Effector memory CD4-positive, alpha-beta T cell (primary cell): ENCODE measurements around the gene SCN2A.
"Not testable (repeated sequence)": the region's sequence is repeated elsewhere in the genome, so short reads cannot be mapped to it uniquely, and the experiment has no call there.

Source experiments
- DNase-seq, 3 donors: peaks; one replicate each; pipeline ENCODE4 v3.0.0-alpha.2; 2020
- H3K27ac ChIP-seq: 2 replicates; pipeline ENCODE4 v1.7.0; 2013; ENCODE audit warnings: mild to moderate bottlenecking, low read length, moderate library complexity; ENCODE audit not compliant: insufficient read depth, poor library complexity, severe bottlenecking
- H3K27me3 ChIP-seq: replicated peaks from 2 replicates; pipeline ENCODE4 v1.7.0; 2013; ENCODE audit warnings: mild to moderate bottlenecking, low read length; ENCODE audit not compliant: insufficient read depth, control insufficient read depth, poor library complexity, severe bottlenecking
- H3K36me3 ChIP-seq: 2 replicates; pipeline ENCODE4 v1.7.0; 2013; ENCODE audit warnings: mild to moderate bottlenecking, low read length, moderate library complexity; ENCODE audit not compliant: control insufficient read depth, insufficient read depth
- H3K4me1 ChIP-seq: 2 replicates; pipeline ENCODE4 v1.7.0; 2013; ENCODE audit warnings: low read length, mild to moderate bottlenecking; ENCODE audit not compliant: control insufficient read depth, insufficient read depth, poor library complexity, severe bottlenecking
- H3K4me3 ChIP-seq: 2 replicates; pipeline ENCODE4 v1.7.0; 2013; ENCODE audit warnings: low read length, low read depth, mild to moderate bottlenecking; ENCODE audit not compliant: insufficient read depth, poor library complexity, severe bottlenecking
- H3K9me3 ChIP-seq: 2 replicates; pipeline ENCODE4 v1.7.0; 2013; ENCODE audit warnings: mild to moderate bottlenecking, low read length, moderate library complexity; ENCODE audit not compliant: control insufficient read depth

Gene SCN2A

DNA sequence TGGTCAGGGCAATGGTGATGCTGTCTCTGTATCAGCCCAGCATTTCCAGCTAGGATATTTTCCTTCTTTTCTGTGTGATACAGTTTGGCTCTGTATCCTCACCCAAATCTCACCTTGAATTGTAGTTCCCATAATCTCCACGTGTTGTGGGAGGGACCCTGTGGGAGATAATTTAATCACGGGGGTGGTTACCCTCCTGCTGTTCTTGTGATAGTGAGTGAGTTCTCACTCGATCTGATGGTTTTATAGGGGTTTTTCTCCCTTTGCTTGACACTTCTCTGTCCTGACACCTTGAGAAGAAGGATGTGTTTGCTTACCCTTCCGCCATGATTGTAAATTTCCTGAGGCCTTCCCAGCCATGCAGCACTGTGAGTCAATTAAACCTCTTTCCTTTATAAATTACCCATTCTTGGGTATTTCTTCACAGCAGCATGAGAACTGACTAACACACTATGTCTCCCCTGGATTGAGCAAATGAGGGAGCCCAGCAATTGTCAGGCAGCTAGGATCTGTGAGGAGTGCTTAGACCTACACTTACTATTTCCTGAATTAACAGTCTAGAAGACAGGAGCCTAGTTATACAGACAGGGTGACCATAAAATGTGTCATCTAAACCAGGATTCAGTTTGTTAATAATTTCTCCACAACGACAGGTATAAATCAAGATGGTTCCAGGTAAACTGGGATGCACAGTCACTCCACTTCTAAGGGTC is 6.0 kb downstream of the SCN2A start:
- Histone ChIP-seq H3K27ac (no peak overlapping the region), H3K36me3 (no peaks in the 10 kb centered on the region), H3K4me3 (no peak overlapping the region), H3K4me1 (no peaks in the 10 kb centered on the region), H3K27me3 (no peaks in the 10 kb centered on the region), H3K9me3 (no peaks in the 10 kb centered on the region)
- no peak for DNase-seq

DNA sequence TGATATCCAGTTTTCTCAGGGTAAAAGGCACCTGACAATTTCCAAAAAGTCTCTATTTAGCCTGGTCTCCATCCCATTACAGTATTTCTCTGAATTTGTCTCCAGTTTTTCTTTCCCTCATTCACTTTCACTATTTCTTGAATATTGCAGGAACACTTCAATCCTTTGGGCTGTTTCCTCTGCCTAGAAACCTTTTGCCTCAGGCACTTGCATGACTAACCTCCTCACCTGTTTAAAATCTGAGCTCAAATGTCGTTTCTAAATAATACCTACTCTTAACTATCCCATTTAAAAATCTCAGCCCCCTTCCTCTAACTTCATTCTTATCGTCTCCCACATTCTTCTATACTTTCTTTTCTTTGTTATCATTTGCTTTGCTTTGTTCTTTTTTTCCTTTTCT is 9.0 kb downstream of the SCN2A start:
- Histone ChIP-seq H3K4me3 (no peak overlapping the region), H3K4me1 (no peaks in the 10 kb centered on the region), H3K9me3 (no peaks in the 10 kb centered on the region), H3K27ac (no peak overlapping the region), H3K27me3 (no peaks in the 10 kb centered on the region), H3K36me3 (no peaks in the 10 kb centered on the region)
- no peak for DNase-seq

DNA sequence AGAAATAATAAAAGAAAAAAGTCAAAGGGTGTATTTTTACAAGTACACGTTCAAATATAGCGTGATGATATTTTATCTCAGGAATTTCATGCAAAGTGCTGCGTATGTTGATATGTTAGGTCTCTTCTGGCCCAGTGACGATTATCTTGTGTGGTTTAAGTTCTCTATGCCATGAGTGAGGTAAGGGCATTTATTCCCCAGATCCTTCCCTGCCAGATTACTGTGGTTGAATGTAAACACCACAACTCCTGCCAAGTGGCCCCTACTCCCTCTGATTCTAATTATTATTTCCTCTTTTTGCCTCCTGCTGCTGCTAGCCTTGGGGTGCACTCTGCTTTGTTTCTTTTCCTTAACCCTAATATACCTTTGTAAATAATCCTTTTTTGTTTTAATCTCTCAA is 12.2 kb downstream of the SCN2A start:
- no peaks in the 10 kb centered on the region for H3K9me3 ChIP-seq
- H3K4me1 ChIP-seq, result no peaks in the 10 kb centered on the region
- no peak overlapping the region for H3K27ac ChIP-seq
- H3K36me3 ChIP-seq, result no peaks in the 10 kb centered on the region
- no peak for DNase-seq
- H3K27me3 ChIP-seq, result no peaks in the 10 kb centered on the region
- no peak overlapping the region for H3K4me3 ChIP-seq

DNA sequence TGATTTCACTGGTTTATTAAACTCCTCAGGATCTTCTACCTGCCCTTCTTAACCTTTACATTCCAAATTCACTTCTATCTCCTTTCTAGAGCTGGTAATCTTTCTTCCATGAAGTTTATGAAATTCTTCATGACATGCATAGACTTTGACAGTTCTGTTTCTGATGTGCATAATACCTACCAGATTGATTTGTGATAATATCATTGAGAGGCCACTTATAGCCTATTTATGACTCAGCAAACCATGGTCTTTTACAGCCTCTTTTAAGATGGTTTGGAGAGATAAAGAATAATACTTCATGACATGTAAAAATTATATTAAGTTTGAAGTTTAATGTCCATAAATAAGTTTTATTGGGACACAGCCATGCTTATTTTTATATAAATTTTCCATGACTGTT is 14.0 kb downstream of the SCN2A start:
- H3K27ac ChIP-seq, result no peak overlapping the region
- no peaks in the 10 kb centered on the region for H3K4me1 ChIP-seq
- no peaks in the 10 kb centered on the region for H3K36me3 ChIP-seq
- no peak overlapping the region for H3K4me3 ChIP-seq
- no peaks in the 10 kb centered on the region for H3K9me3 ChIP-seq
- no peak for DNase-seq
- no peaks in the 10 kb centered on the region for H3K27me3 ChIP-seq

DNA sequence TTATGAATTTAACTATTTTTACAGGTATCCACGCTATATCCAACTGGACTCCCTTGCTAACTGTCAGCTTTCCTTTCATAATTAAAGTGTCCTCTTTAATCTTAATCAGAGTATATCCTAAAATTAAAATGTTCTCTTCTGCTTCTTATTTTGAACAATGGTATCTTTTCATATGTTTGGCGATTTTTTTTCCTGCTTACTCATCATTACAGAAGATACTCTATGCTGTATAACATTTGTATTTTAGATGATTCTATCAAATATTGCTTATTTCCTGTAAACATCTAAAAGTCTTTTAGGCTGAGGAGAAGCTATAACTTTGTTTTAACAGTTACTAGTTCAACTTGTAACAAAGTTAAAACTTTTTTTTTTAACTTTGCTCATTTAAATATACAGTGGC is 17.4 kb downstream of the SCN2A start:
- H3K9me3 ChIP-seq, result no peaks in the 10 kb centered on the region
- H3K27me3 ChIP-seq, result no peaks in the 10 kb centered on the region
- no peaks in the 10 kb centered on the region for H3K4me1 ChIP-seq
- no peak overlapping the region for H3K4me3 ChIP-seq
- no peak for DNase-seq
- H3K27ac ChIP-seq, result no peak overlapping the region
- H3K36me3 ChIP-seq, result no peaks in the 10 kb centered on the region

DNA sequence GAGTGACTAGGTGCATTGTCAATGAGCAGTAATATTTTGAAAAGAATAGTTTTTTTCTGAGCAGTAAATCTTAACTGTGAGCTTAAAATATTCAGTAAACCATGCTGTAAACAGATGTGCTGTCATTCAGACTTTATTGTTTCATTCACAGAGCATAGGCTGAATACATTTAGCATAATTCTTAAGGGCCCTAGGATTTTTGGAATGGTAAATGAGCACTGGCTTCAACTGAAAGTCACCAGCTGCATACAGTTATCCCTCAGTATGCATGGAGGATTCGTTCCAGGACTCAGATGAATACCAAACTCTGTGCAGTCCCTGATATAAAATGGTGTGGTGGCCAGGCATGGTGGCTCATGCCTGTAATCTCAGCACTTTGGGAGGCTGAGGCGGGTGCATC is 21.1 kb downstream of the SCN2A start:
- H3K36me3 ChIP-seq, H3K4me3 ChIP-seq, H3K27ac ChIP-seq, DNase-seq, H3K9me3 ChIP-seq, H3K4me1 ChIP-seq, H3K27me3 ChIP-seq: not testable (repeated sequence)

DNA sequence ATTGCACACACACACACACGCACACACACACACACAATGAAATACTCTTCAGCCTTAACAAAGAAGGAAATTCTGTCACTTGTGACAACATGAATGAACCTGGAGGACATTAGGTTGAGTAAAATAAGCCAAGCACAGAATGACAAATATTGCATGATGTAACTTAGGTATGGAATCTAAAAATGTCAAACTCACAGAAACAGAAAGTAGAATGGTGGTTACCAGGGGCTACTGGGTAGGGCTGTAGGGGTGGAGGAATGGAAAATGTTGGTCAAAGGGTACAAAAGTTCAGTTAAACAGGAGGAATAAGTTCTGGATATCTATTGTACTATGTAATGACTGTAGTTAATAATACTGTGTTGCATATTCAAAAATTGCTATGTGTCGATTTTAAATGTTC is 29.5 kb downstream of the SCN2A start:
- Histone ChIP-seq H3K36me3 (no peaks in the 10 kb centered on the region), H3K4me1 (no peaks in the 10 kb centered on the region), H3K27ac (no peak overlapping the region), H3K27me3 (no peaks in the 10 kb centered on the region), H3K4me3 (no peak overlapping the region), H3K9me3 (no peaks in the 10 kb centered on the region)
- no peak for DNase-seq

DNA sequence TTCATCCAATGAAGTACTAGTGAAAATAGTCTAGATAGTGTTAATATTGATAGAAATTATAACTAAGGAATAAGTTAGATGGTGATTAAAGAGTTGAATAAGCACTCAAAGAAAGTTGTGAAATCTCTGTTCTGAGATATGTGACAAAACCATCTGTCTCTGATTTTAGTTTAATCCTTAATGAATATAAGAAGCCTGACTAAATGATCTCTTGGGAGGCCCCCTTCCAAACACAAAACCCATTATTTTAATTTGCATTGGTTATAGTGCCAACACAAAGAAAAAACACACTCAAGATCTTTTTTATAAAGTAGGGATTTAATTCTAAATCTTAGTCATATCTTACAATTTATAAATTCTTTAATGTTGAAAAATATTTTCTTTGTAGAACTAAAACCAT is 34.0 kb downstream of the SCN2A start:
- no peaks in the 10 kb centered on the region for H3K4me1 ChIP-seq
- no peak overlapping the region for H3K4me3 ChIP-seq
- no peaks in the 10 kb centered on the region for H3K36me3 ChIP-seq
- H3K27ac ChIP-seq, result no peak overlapping the region
- no peaks in the 10 kb centered on the region for H3K9me3 ChIP-seq
- no peaks in the 10 kb centered on the region for H3K27me3 ChIP-seq
- DNase-seq, result no peak

DNA sequence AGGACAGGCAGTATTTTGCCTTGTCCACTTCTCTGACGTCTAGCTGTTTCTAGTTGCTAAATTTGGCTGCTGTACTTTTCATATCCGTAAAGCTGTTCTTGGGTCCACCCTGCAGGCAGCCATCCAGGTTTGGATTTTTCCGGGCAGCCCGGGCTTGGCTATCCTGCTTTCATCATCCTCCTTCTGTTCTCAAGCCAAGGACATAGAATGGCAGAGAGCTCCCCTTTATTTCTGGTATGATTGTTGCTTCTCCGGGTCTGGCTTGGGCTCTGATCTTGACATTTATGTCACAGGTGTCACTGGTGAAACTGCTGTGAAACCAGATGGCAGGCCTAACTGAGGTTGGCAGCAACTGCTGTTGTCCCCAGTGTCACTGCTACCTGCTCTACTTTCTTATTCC is 35.5 kb downstream of the SCN2A start:
- DNase-seq, result no peak
- H3K4me1 ChIP-seq, result no peaks in the 10 kb centered on the region
- H3K9me3 ChIP-seq, result no peaks in the 10 kb centered on the region
- no peak overlapping the region for H3K4me3 ChIP-seq
- no peaks in the 10 kb centered on the region for H3K36me3 ChIP-seq
- H3K27me3 ChIP-seq, result no peaks in the 10 kb centered on the region
- no peak overlapping the region for H3K27ac ChIP-seq

DNA sequence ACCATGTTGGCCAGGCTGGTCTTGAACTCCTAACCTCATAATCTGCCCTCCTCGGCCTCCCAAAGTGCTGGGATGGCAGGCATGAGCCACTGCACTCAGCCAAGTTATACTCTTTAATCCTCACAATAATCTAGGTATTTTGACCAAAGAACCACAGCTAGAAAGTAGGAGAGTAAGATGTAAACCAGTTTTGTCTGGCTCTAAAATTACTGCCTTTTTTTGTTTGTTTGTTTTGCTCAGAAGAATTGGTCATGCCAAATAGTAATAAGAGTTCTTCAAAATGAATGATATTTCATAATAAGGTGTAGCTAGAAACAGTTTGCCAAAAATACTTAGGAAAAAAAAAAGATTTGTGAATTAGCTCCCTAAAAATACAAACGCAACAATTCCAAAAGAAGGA is 36.7 kb downstream of the SCN2A start:
- Histone ChIP-seq H3K4me1 (no peaks in the 10 kb centered on the region), H3K9me3 (no peaks in the 10 kb centered on the region), H3K4me3 (no peak overlapping the region), H3K36me3 (no peaks in the 10 kb centered on the region), H3K27me3 (no peaks in the 10 kb centered on the region), H3K27ac (no peak overlapping the region)
- DNase-seq, result no peak
